ENCODE data around the gene SLC13A4. TPM values are rescaled to one million over a fixed set of nuclear protein-coding genes. Genes with fewer than 3 reads are reported as not detected.

SLC13A4 gene
- total and polyA plus RNA-seq, 2 experiments from 2014 or later = 0.13 to 0.93 TPM

GRCh38 chr7:135726276-135726788, 1.7 kb downstream of the SLC13A4 start:
- Histone ChIP-seq H3K79me2 (no peaks in the 10 kb centered on the region), H3K4me1 (ENCODE audit: insufficient read depth) (no peaks in the 10 kb centered on the region), H2AFZ (no peak overlapping the region), H4K20me1 (ENCODE audit: insufficient read depth, poor library complexity, severe bottlenecking) (no peaks in the 10 kb centered on the region), H3K36me3 (replicated peaks; ENCODE audit: insufficient read depth, low read depth) (no peaks in the 10 kb centered on the region), H3K27ac (no peak overlapping the region), H3K4me2 (no peak overlapping the region), H3K4me3 (no peak overlapping the region), H3K9me3 (ENCODE audit: low read depth) (no peaks in the 10 kb centered on the region), H3K27me3 (no peaks in the 10 kb centered on the region), H3K9me2 (replicated peaks; ENCODE audit: insufficient read depth) (no peaks in the 10 kb centered on the region)
- WGBS (ENCODE audit: low lambda C conversion rate, missing lambda C conversion rate) = 42% methylated on average over 5 of the region's 5 CpGs
- no peak for DNase-seq (ENCODE audit: low spot score)
- TF ChIP-seq CTCF (IDR thresholded peaks at IDR 0.05; ENCODE audit: poor library complexity) (no peak), EZH2phosphoT487 (IDR thresholded peaks at IDR 0.05; ENCODE audit: low read depth, severe bottlenecking, unreplicated experiment) (no peak), EZH2 (IDR thresholded peaks at IDR 0.05; ENCODE audit: borderline replicate concordance) (no peak)

GRCh38 chr7:135723411-135723810, 4.6 kb downstream of the SLC13A4 start:
- H3K9me2 ChIP-seq (replicated peaks; ENCODE audit: insufficient read depth) = no peaks in the 10 kb centered on the region
- H3K36me3 ChIP-seq (replicated peaks; ENCODE audit: insufficient read depth, low read depth) = no peaks in the 10 kb centered on the region
- no peaks in the 10 kb centered on the region for H3K27me3 ChIP-seq
- no peaks in the 10 kb centered on the region for H4K20me1 ChIP-seq (ENCODE audit: insufficient read depth, poor library complexity, severe bottlenecking)
- no peak overlapping the region for H2AFZ ChIP-seq
- H3K4me3 ChIP-seq = no peak overlapping the region
- TF ChIP-seq EZH2phosphoT487 (IDR thresholded peaks at IDR 0.05; ENCODE audit: low read depth, severe bottlenecking, unreplicated experiment) (no peak), CTCF (IDR thresholded peaks at IDR 0.05; ENCODE audit: poor library complexity) (no peak), EZH2 (IDR thresholded peaks at IDR 0.05; ENCODE audit: borderline replicate concordance) (no peak)
- WGBS (ENCODE audit: low lambda C conversion rate, missing lambda C conversion rate) = 79% methylated on average over 7 of the region's 7 CpGs
- no peaks in the 10 kb centered on the region for H3K79me2 ChIP-seq
- H3K4me2 ChIP-seq = no peak overlapping the region
- no peaks in the 10 kb centered on the region for H3K9me3 ChIP-seq (ENCODE audit: low read depth)
- H3K27ac ChIP-seq = no peak overlapping the region
- DNase-seq (ENCODE audit: low spot score) = no peak
- H3K4me1 ChIP-seq (ENCODE audit: insufficient read depth) = no peaks in the 10 kb centered on the region

- WGBS (ENCODE audit: low lambda C conversion rate, missing lambda C conversion rate) = 97% methylated on average over 21 of the region's 21 CpGs
- Histone ChIP-seq H3K4me3 (no peak overlapping the region), H3K9me3 (ENCODE audit: low read depth) (no peaks in the 10 kb centered on the region), H3K27me3 (no peaks in the 10 kb centered on the region), H3K4me2 (no peak overlapping the region), H3K79me2 (no peaks in the 10 kb centered on the region), H3K9me2 (replicated peaks; ENCODE audit: insufficient read depth) (no peaks in the 10 kb centered on the region), H3K27ac (no peak overlapping the region), H4K20me1 (ENCODE audit: insufficient read depth, poor library complexity, severe bottlenecking) (no peaks in the 10 kb centered on the region), H3K36me3 (replicated peaks; ENCODE audit: insufficient read depth, low read depth) (no peaks in the 10 kb centered on the region), H2AFZ (no peak overlapping the region), H3K4me1 (ENCODE audit: insufficient read depth) (no peaks in the 10 kb centered on the region)
- TF ChIP-seq EZH2phosphoT487 (IDR thresholded peaks at IDR 0.05; ENCODE audit: low read depth, severe bottlenecking, unreplicated experiment) = no peak
- TF ChIP-seq CTCF (IDR thresholded peaks at IDR 0.05; ENCODE audit: poor library complexity) = no peak
- TF ChIP-seq EZH2 (IDR thresholded peaks at IDR 0.05; ENCODE audit: borderline replicate concordance) = no peak
- no peak for DNase-seq (ENCODE audit: low spot score)
These were observed 6.7 kb downstream of the SLC13A4 start for GRCh38 chr7:135721198-135721820.
